GM18873 (cell line): ENCODE measurements around the gene NUAK1.

Source experiments
- ATAC-seq: cut with Tn5 transposase; IDR thresholded peaks from one replicate; pipeline ENCODE4 v1.9.1; 2021; ENCODE audit warnings: mild to moderate bottlenecking, moderate library complexity, moderate number of reproducible peaks; ENCODE audit not compliant: unreplicated experiment, low FRiP score

Gene NUAK1

GRCh38 chr12:106138633-106139421 lies at the start of gene NUAK1:
Gene NUAK1, minus strand, starts transcription at chr12:106138954. Its CDS starts 301 bp downstream, at chr12:106138653.
- no peak for ATAC-seq

- no peak for ATAC-seq
These were observed 49.5 kb upstream of the NUAK1 start for GRCh38 chr12:106188256-106188655.

GRCh38 chr12:106187842-106188241 lies 49.1 kb upstream of the NUAK1 start:
- ATAC-seq = no peak

- no peak for ATAC-seq
These were observed 48.5 kb upstream of the NUAK1 start for GRCh38 chr12:106187155-106187789.

- ATAC-seq = no peak
These were observed 45.0 kb upstream of the NUAK1 start for GRCh38 chr12:106183735-106184134.

GRCh38 chr12:106181401-106182114 lies 42.8 kb upstream of the NUAK1 start:
- ATAC-seq = no peak

- ATAC-seq = no peak
These were observed 40.3 kb upstream of the NUAK1 start for GRCh38 chr12:106179086-106179485.

- ATAC-seq = no peak
These were observed 39.8 kb upstream of the NUAK1 start for GRCh38 chr12:106178562-106178961.

- ATAC-seq = no peak
These were observed 37.8 kb upstream of the NUAK1 start for GRCh38 chr12:106176560-106176959.

- ATAC-seq = no peak
These were observed 36.1 kb upstream of the NUAK1 start for GRCh38 chr12:106174876-106175275.

GRCh38 chr12:106173442-106173841 lies 34.7 kb upstream of the NUAK1 start:
- ATAC-seq = no peak

GRCh38 chr12:106171117-106171750 lies 32.5 kb upstream of the NUAK1 start:
- ATAC-seq = no peak

- ATAC-seq = no peak
These were observed 31.5 kb upstream of the NUAK1 start for GRCh38 chr12:106170285-106170684.

- ATAC-seq = no peak
These were observed 25.0 kb upstream of the NUAK1 start for GRCh38 chr12:106163712-106164111.

- no peak for ATAC-seq
These were observed 22.7 kb upstream of the NUAK1 start for GRCh38 chr12:106161491-106161890.

- no peak for ATAC-seq
These were observed 22.2 kb upstream of the NUAK1 start for GRCh38 chr12:106160915-106161314.

GRCh38 chr12:106157802-106158201 lies 19.0 kb upstream of the NUAK1 start:
- ATAC-seq = no peak

GRCh38 chr12:106154751-106155273 lies 16.1 kb upstream of the NUAK1 start:
- ATAC-seq = no peak

GRCh38 chr12:106152334-106152733 lies 13.6 kb upstream of the NUAK1 start:
- no peak for ATAC-seq

- no peak for ATAC-seq
These were observed 11.8 kb upstream of the NUAK1 start for GRCh38 chr12:106150555-106150954.
